AML-193 (cell line): ENCODE data around the gene TUBA8.
A peak's percentile ranks its signal among the peaks of the same experiment; 100 is the strongest.
"Not testable (repeated sequence)": the region's sequence is repeated elsewhere in the genome, so short reads cannot be mapped to it uniquely, and the experiment has no call there.

Source experiments
- DNase-seq, 2 experiments: peaks; one replicate each; lab custom pipeline; 2025; lab: John Stamatoyannopoulos, UW

TUBA8 gene

GRCh38 chr22:18106550-18107341, 3.9 kb upstream of the TUBA8 start:
- not testable (repeated sequence) for DNase-seq

DNA sequence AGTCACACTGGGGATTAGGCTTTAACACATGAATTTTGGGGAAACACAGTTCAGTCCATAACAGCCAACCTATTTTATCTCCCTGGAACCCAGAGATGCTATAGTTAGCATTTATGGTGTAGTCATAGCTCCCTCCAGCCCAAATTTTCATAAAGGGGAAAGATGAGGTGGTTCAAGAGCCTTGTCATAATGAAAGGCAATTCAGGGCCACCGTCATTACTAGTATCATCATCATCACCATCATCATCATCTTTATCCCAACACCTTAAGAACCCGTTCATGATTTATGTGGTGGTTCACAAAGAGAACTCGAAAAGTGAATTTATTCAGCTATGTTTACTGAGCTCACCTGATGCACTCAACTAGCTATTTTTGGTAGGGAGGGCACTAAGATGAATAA, 2.4 kb upstream of the TUBA8 start:
- no peak for DNase-seq

DNA sequence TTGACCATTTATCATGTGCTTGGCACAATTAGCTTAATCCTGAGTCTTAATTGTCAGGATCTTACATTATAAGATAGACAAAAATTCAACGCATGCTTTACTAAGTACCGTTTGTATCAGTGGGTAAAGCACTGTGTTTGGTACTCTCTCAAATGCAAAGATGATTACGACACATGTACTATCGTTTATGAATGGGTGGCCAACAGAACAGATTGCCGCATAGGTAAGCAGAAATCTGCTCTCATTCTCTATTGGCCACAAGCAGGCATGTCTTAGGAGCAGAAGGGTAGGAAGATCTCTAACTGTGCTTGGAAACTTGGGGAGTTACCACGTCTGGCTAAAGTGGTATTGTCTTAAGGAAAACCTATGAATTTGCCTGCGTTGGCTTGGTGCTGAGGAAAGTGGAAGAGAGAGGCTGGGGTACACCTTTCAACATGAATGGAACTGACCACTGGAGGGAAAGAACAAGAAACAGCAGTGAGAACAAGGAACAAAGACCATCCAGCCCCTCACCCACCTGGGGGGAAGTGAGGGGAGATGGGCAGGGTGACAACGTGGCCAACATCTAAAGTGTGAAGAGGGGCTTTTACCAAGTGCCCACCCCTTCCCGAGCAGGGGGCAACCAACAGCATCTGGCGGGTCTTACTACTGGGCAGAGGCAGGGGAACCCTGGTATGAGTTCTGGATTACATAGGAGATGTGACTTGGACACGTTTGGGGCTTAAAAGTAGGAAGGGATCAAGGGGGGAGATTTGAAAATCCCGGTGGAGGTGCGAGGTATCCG, 1.0 kb upstream of the TUBA8 start:
- no peak for DNase-seq

GRCh38 chr22:18110954-18111758, 547 bp downstream of the TUBA8 start:
- no peak for DNase-seq

DNA sequence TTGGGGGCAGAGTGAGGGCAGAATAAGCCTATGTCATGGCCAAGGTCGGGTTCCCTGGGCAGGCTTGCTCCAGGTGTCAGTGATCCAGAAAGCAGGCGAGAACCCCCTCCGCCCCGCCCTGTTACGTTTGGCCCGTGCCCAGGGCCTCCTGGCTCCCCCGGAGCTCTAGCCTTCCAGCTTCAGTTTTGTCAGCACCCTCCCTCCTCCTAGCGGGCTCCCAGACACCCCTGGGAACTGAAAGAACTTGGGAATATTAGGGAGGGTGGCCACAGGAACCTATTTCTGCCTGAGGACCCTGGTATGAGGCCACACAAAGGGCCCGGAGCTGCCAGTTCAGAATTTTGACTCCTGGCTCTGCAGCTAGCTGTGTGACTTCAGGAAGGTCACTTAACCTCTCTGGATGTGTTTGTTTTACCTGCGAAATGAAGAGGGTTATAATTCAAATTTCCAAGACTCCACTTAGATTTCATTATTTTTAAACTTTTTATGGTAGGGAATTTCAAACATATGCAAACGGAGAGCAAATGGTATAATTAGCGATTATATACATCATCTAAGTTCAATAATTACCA, 1.2 kb downstream of the TUBA8 start:
- DNase-seq, result no peak

DNA sequence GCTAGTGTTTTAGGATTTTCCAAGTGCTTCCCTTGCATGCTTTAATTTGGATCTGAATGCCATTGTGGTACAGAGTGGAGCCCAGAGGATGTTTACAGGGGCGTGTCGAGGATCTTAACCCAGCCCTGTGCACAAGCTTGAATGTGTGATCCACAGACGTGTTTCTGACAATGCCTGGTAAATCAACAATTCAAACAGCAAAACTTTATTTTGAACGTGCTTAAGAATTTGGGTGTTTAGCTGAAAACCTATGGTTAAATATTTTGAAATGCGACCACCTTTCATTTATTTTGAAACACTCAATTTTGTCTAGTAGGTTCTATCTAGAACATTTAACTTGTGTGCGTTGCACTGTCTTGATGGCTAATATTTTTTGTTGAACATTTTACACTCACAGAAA, 1.8 kb downstream of the TUBA8 start:
- DNase-seq, result no peak

DNA sequence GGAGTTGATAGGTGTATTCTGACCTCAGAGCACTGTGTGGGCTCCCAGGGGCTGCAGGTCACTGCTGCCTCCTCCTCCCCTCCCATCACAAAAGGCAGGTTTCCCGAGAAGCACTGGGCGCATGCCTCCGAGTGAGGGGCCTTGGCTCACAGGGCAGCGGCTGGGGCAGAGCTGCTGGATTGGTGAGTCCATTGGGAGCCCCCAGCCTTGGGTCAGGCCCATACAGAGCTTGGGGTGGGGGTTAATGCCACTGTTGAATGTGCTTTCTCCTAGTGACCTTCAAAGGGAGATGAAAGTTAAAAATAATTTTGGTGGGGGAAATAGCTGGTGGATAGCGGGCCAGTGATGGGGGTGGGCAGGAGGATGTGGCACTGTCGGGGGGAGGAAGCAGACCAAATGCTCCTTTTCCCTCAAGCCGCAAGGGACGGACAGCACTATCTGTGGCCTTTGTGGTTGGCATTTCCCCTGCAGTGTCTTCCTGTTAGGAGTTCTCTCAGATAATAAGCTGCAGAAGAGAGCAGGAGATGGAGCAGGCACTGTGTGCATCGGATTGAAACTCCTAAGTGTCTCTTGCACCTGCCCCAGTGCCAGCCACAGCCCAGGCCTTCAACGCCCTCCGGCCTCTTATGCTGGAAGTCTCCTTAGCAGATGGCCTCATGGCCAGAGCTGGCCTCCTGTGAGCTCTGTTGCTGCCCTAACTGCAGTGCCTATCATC, 3.2 kb downstream of the TUBA8 start:
- DNase-seq, result peak; percentile 55 to 62

DNA sequence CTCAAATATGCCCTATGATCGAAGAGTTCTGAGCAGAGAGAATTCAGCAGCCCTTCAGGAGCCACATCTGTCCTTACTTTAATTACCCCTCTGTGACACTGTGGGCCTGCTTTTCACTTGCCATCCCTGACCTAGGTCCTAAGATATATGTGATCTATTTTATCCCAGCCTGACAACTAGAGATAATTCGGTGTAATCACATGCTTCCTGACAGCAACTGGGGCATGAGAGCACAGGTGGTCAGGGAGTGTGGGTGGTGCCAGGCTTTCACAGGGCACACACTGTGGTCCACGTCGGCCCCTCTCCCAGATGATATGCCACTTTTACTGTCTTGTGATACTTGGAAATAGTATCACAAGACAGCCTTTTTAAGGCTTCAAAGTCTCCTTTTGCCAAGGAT, 3.9 kb downstream of the TUBA8 start:
- DNase-seq, result no peak

DNA sequence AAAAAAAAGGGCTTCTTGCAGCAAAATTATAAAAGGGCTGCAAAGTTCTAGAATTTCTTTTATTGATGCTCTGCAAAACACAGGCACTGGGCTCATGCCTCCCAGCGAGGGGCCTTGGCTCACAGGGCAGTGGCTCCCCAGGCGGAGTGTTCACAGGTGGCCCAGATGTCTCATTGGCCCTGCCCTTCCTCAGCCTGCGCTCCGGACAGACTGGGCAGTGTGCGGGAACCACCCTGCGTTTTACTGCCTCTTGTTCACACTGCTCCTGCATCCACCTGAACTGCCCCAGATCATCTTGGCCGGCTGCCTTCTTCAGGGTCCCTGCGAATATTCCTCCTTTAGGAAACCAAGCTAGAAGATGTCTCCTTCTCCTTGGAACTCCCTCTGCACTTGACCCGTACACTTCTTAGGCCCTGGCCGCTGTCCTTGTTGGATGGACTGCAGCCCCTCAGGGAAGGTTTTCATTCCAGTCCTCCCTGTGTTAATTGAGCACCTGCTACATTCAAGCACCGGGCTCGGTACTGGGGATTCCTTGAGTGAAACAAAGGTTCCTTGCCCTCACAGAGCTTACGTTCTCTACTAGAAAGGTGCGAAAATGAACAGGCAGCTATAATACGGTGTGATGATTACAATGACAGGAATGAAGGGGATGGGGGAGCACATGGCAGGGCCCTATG, 4.5 kb downstream of the TUBA8 start:
- DNase-seq, result no peak

- DNase-seq, result no peak
Measured at GRCh38 chr22:18115906-18116371, 5.3 kb downstream of the TUBA8 start.

DNA sequence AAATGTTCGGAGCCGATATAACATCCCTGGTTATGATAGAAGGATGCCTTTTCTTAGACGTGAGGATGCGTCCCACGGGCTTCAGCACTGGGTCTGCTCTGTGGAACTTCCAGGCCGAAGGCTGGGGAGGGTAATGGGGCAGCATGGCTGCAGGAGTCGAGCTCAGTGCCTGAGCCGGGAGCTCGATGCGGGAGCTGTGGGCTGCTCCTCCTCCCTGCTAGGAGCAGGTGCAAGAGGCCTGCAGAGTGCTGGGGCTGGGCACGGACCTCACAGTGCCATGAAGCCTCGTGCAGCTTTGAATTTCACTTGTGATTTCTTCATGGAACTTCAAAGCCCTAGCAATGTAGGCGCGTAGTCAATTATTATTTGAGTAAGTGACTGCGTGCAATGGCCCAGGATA, 6.0 kb downstream of the TUBA8 start:
- DNase-seq, result no peak

- DNase-seq, result no peak
Measured at GRCh38 chr22:18118345-18118915, 7.8 kb downstream of the TUBA8 start.

- DNase-seq, result no peak
Measured at GRCh38 chr22:18119409-18120110, 9.0 kb downstream of the TUBA8 start.

DNA sequence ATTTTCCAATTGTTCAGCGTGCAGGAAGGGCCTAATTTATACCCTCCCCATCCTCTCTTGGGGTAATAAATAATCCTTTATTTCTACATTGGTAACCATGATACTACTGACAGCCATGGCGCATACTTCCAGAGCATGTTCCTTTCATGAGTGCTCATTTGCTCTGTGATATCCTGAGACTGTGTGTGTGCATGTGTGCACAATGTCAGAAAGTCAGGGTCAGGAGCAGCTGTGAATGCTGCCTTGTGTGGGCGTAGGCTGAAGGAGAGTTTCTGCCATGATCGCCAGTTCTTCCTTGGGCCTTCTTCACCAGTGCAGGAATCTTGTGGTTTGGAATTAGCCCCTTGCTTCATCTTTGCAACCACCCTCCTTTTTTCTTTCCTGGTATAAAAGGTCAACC, 10.2 kb downstream of the TUBA8 start:
- no peak for DNase-seq

DNA sequence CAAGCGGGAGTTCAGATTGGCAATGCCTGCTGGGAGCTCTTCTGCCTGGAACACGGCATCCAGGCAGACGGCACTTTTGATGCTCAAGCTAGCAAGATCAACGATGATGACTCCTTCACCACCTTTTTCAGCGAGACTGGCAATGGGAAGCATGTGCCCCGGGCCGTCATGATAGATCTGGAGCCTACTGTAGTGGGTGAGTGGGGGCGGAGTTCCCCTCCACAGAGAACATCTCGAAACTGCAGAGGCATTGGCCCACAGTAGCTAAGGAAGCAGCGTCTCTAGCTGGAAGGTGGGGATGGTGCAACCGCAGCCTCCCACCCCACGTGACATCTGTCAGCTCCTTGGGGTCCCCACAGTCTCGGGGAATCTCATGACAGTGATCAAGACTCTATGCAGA, 10.9 kb downstream of the TUBA8 start:
- no peak for DNase-seq

DNA sequence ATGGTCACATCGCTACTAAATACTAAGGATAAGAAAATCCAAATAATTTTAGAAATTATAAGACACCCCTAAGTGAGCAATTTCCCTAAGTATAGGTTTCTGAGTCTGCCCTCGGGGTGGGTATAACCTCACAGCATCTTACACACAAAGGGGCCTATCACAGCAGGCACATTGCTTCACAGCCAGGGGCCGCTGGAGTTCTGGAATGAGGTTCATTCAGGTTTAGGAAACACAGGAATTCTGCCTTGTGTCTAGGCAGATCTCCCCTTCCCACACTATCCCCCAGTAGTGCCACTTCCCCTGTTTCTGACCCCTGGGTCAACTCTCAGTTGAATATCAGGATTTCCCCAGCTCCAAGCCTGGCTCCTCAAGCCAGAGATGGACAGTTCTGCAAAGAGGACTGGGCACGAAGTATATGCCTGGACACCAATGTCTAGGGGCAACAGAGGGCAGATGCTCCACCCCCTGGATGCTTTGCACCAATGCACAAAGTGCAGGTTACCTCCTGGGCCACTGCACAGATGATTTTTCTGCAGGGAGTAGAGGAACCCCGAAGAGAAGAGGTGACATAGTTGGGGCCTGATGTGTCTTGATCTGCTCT, 11.4 kb downstream of the TUBA8 start:
- DNase-seq, result no peak

DNA sequence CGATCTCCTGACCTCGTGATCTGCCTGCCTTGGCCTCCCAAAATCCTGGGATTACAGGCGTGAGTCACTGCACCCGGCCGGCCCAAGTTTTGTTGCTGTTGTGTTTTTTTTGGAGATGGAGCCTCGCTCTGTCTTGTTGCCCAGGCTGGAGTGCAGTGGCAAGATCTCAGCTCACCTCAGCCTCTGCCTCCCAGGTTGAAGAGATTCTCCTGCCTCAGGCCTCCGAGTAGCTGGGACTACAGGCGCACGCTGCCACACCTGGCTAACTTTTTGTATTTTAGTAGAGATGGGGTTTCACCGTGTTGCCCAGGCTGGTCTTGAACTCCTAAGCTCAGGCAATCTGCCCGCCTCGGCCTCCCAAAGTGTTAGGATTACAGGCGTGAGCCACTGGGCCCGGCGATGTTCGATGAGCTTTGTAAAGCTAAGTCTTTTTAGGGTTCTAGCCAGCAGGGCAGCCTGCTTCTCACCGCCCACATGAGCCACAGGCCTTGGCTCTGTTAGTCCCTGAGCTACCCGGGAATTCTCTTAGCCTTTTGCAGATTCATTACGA, 12.9 kb downstream of the TUBA8 start:
- not testable (repeated sequence) for DNase-seq

GRCh38 chr22:18126606-18127005, 16.0 kb downstream of the TUBA8 start:
- DNase-seq, result no peak

DNA sequence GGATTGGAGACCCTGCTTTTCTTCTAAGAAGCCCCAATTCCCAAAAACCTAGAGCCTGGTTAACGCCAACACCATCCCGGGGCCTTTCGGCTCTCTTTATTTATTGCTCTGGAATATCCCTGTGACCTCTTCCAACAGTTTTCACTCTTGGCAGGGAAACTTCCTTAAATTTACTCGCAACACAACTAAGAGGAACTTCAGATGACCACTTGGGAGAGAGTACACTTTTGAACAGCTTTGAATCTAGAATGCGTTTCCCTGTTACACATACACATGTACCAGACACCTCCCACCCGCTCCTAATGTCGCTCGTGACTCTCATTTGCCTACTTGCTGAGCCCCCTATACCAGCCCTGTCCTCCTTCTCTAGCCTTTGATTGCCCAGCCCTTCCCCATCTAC, 19.4 kb downstream of the TUBA8 start:
- no peak for DNase-seq
